Activated T-cell treated with anti-CD3 and anti-CD28 coated beads, Interleukin-2, amount 50 U/mL, for 72 hours (primary cell): ENCODE measurements around the gene BID. TPM values are rescaled to one million over a fixed set of nuclear protein-coding genes. Genes with fewer than 3 reads are reported as not detected.

Experiments used
- ATAC-seq, 2 donors: fragments of 150-1000 bp; cut with Tn5 transposase; replicated peaks in 1 of 2; 2 replicates each; pipeline ENCODE4 v1.10.0; 2021; ENCODE audit warnings: moderate library complexity in 2 of 2, mild to moderate bottlenecking in 1 of 2
- DNase-seq, 2 donors: peaks; one replicate each; pipeline ENCODE4 v3.0.0; 2021 to 2022; ENCODE audit warnings: mixed read lengths in 1 of 2
- H3K27ac Mint-ChIP-seq: one replicate; pipeline ENCODE4 v1.8.0; 2022; ENCODE audit warnings: mild to moderate bottlenecking, moderate library complexity, mixed read lengths
- H3K27me3 Mint-ChIP-seq: one replicate; pipeline ENCODE4 v1.8.0; 2022; ENCODE audit warnings: low read depth, mixed read lengths
- H3K36me3 Mint-ChIP-seq, 2 donors: one replicate each; pipeline ENCODE4 v1.8.0; 2022; ENCODE audit warnings: mixed read lengths in 2 of 2, mild to moderate bottlenecking in 1 of 2; ENCODE audit not compliant: insufficient read depth in 2 of 2
- H3K4me1 Mint-ChIP-seq: one replicate; pipeline ENCODE4 v1.8.0; 2022; ENCODE audit warnings: low read depth, mixed read lengths
- H3K4me3 Mint-ChIP-seq, 2 donors: one replicate each; pipeline ENCODE4 v1.8.0; 2022; ENCODE audit warnings: mild to moderate bottlenecking in 2 of 2, mixed read lengths in 2 of 2, moderate library complexity in 2 of 2
- H3K9me3 Mint-ChIP-seq, 2 donors: one replicate each; pipeline ENCODE4 v1.8.0; 2022; ENCODE audit warnings: mixed read lengths in 2 of 2
- total RNA-seq, 2 donors: library from RNA; stranded (reverse); gene quantifications; one replicate each; pipeline ENCODE4 v1.2.3, GENCODE V29; 2022

BID gene
- 10 to 100 TPM in 1 of 2 donors, 1 to 10 TPM in 1; 7.7 to 11.6 TPM for total RNA-seq

- ATAC-seq (peak; percentile 33 to 53), DNase-seq (peak; percentile 41 to 64)
- no peak within 1 kb of the TSS for H3K27ac Mint-ChIP-seq
- no peaks in the 10 kb centered on the region for H3K36me3 Mint-ChIP-seq
- H3K27me3 Mint-ChIP-seq: peaks cover 7% of the 10 kb centered on the region
- peak within 1 kb of the TSS; percentile 80 to 89 for H3K4me3 Mint-ChIP-seq
- H3K4me1 Mint-ChIP-seq: peaks cover 82% of the 10 kb centered on the region
- no peaks in the 10 kb centered on the region for H3K9me3 Mint-ChIP-seq
These were observed at the start of gene BID for GRCh38 chr22:17774206-17774925. TSS of gene BID (minus strand) at chr22:17774469. CDS start at chr22:17750116, 24,353 bp downstream.

GRCh38 chr22:17823964-17824363 is 49.7 kb upstream of the BID start:
- Mint-ChIP-seq H3K27me3 (no peaks in the 10 kb centered on the region), H3K27ac (no peak overlapping the region), H3K4me3 (no peak overlapping the region), H3K4me1 (no peaks in the 10 kb centered on the region), H3K36me3 (peaks cover 0 to 2% of the 10 kb centered on the region in 2 donors), H3K9me3 (no peaks in the 10 kb centered on the region)
- no peak for ATAC-seq
- no peak for DNase-seq

GRCh38 chr22:17823226-17823625 is 49.0 kb upstream of the BID start:
- H3K4me1 Mint-ChIP-seq: no peaks in the 10 kb centered on the region
- no peaks in the 10 kb centered on the region for H3K27me3 Mint-ChIP-seq
- H3K27ac Mint-ChIP-seq: no peak overlapping the region
- no peaks in the 10 kb centered on the region for H3K9me3 Mint-ChIP-seq
- H3K36me3 Mint-ChIP-seq: peaks cover 0 to 2% of the 10 kb centered on the region in 2 donors
- no peak for ATAC-seq
- no peak overlapping the region for H3K4me3 Mint-ChIP-seq
- DNase-seq: no peak

GRCh38 chr22:17822087-17822486 is 47.8 kb upstream of the BID start:
- Mint-ChIP-seq H3K36me3 (no peaks in the 10 kb centered on the region), H3K9me3 (no peaks in the 10 kb centered on the region), H3K4me3 (no peak overlapping the region), H3K4me1 (no peaks in the 10 kb centered on the region), H3K27ac (no peak overlapping the region), H3K27me3 (no peaks in the 10 kb centered on the region)
- DNase-seq: no peak
- no peak for ATAC-seq

- peak; percentile 39 to 55 for ATAC-seq
- no peaks in the 10 kb centered on the region for H3K36me3 Mint-ChIP-seq
- H3K4me1 Mint-ChIP-seq: no peaks in the 10 kb centered on the region
- no peaks in the 10 kb centered on the region for H3K9me3 Mint-ChIP-seq
- no peak overlapping the region for H3K4me3 Mint-ChIP-seq
- no peaks in the 10 kb centered on the region for H3K27me3 Mint-ChIP-seq
- no peak for DNase-seq
- no peak overlapping the region for H3K27ac Mint-ChIP-seq
These were observed 46.7 kb upstream of the BID start for GRCh38 chr22:17820879-17821439.

- Mint-ChIP-seq H3K4me1 (no peaks in the 10 kb centered on the region), H3K4me3 (no peak overlapping the region), H3K27ac (no peak overlapping the region), H3K27me3 (no peaks in the 10 kb centered on the region), H3K9me3 (no peaks in the 10 kb centered on the region), H3K36me3 (peaks cover 0 to 1% of the 10 kb centered on the region in 2 donors)
- ATAC-seq (no peak), DNase-seq (no peak)
These were observed 44.4 kb upstream of the BID start for GRCh38 chr22:17818649-17819048.

GRCh38 chr22:17818180-17818579 is 43.9 kb upstream of the BID start:
- Mint-ChIP-seq H3K4me3 (no peak overlapping the region), H3K9me3 (no peaks in the 10 kb centered on the region), H3K27me3 (no peaks in the 10 kb centered on the region), H3K36me3 (peaks cover 0 to 1% of the 10 kb centered on the region in 2 donors), H3K4me1 (no peaks in the 10 kb centered on the region), H3K27ac (no peak overlapping the region)
- DNase-seq (no peak), ATAC-seq (no peak)

- H3K27me3 Mint-ChIP-seq: no peaks in the 10 kb centered on the region
- no peaks in the 10 kb centered on the region for H3K9me3 Mint-ChIP-seq
- no peaks in the 10 kb centered on the region for H3K4me1 Mint-ChIP-seq
- ATAC-seq (no peak), DNase-seq (no peak)
- H3K36me3 Mint-ChIP-seq: peaks cover 0 to 1% of the 10 kb centered on the region in 2 donors
- H3K4me3 Mint-ChIP-seq: no peak overlapping the region
- H3K27ac Mint-ChIP-seq: no peak overlapping the region
These were observed 43.3 kb upstream of the BID start for GRCh38 chr22:17817511-17818065.

- Mint-ChIP-seq H3K27me3 (no peaks in the 10 kb centered on the region), H3K4me1 (no peaks in the 10 kb centered on the region), H3K9me3 (no peaks in the 10 kb centered on the region), H3K4me3 (no peak overlapping the region), H3K27ac (no peak overlapping the region), H3K36me3 (peaks cover 0 to 1% of the 10 kb centered on the region in 2 donors)
- no peak for DNase-seq
- no peak for ATAC-seq
These were observed 42.8 kb upstream of the BID start for GRCh38 chr22:17817079-17817478.

GRCh38 chr22:17816649-17817048 is 42.4 kb upstream of the BID start:
- ATAC-seq: no peak
- H3K27ac Mint-ChIP-seq: no peak overlapping the region
- no peak for DNase-seq
- H3K9me3 Mint-ChIP-seq: no peaks in the 10 kb centered on the region
- no peak overlapping the region for H3K4me3 Mint-ChIP-seq
- H3K27me3 Mint-ChIP-seq: no peaks in the 10 kb centered on the region
- H3K36me3 Mint-ChIP-seq: peaks cover 0 to 1% of the 10 kb centered on the region in 2 donors
- no peaks in the 10 kb centered on the region for H3K4me1 Mint-ChIP-seq

- no peak for ATAC-seq
- Mint-ChIP-seq H3K4me1 (no peaks in the 10 kb centered on the region), H3K27ac (no peak overlapping the region), H3K36me3 (peaks cover 0 to 1% of the 10 kb centered on the region in 2 donors), H3K27me3 (no peaks in the 10 kb centered on the region), H3K9me3 (no peaks in the 10 kb centered on the region), H3K4me3 (no peak overlapping the region)
- DNase-seq: no peak
These were observed 41.5 kb upstream of the BID start for GRCh38 chr22:17815703-17816254.

GRCh38 chr22:17814830-17815229 is 40.6 kb upstream of the BID start:
- H3K36me3 Mint-ChIP-seq: peaks cover 0 to 1% of the 10 kb centered on the region in 2 donors
- DNase-seq: no peak
- H3K4me1 Mint-ChIP-seq: no peaks in the 10 kb centered on the region
- no peak overlapping the region for H3K4me3 Mint-ChIP-seq
- H3K27me3 Mint-ChIP-seq: no peaks in the 10 kb centered on the region
- no peaks in the 10 kb centered on the region for H3K9me3 Mint-ChIP-seq
- no peak overlapping the region for H3K27ac Mint-ChIP-seq
- ATAC-seq: no peak

- H3K36me3 Mint-ChIP-seq: peaks cover 0 to 1% of the 10 kb centered on the region in 2 donors
- ATAC-seq: no peak
These were observed 39.8 kb upstream of the BID start for GRCh38 chr22:17814084-17814483.

More at GRCh38 chr22:17814084-17814483, 39.8 kb upstream of the BID start:
- no peaks in the 10 kb centered on the region for H3K4me1 Mint-ChIP-seq
- no peak overlapping the region for H3K4me3 Mint-ChIP-seq
- no peaks in the 10 kb centered on the region for H3K27me3 Mint-ChIP-seq
- H3K27ac Mint-ChIP-seq: no peak overlapping the region
- DNase-seq: no peak
- H3K9me3 Mint-ChIP-seq: no peaks in the 10 kb centered on the region
